ENCODE data around the gene ENTPD2. TPM values are rescaled to one million over a fixed set of nuclear protein-coding genes. Genes with fewer than 3 reads are reported as not detected.
A peak's percentile ranks its signal among the peaks of the same experiment; 100 is the strongest.

Gene ENTPD2
- total RNA-seq, 6 donors from 2014 or later = 0.34 to 0.98 (median 0.55) TPM; not detected in 2

- peaks cover 0 to 79% (median 54%) of the 10 kb centered on the region in 4 donors for H3K36me3 ChIP-seq
- WGBS, 2 donors = 86 to 95% methylated on average over 7 to 53 of the region's 67 CpGs
Measured at GRCh38 chr9:137012694-137013570, 40.9 kb downstream of the ENTPD2 start.

DNA sequence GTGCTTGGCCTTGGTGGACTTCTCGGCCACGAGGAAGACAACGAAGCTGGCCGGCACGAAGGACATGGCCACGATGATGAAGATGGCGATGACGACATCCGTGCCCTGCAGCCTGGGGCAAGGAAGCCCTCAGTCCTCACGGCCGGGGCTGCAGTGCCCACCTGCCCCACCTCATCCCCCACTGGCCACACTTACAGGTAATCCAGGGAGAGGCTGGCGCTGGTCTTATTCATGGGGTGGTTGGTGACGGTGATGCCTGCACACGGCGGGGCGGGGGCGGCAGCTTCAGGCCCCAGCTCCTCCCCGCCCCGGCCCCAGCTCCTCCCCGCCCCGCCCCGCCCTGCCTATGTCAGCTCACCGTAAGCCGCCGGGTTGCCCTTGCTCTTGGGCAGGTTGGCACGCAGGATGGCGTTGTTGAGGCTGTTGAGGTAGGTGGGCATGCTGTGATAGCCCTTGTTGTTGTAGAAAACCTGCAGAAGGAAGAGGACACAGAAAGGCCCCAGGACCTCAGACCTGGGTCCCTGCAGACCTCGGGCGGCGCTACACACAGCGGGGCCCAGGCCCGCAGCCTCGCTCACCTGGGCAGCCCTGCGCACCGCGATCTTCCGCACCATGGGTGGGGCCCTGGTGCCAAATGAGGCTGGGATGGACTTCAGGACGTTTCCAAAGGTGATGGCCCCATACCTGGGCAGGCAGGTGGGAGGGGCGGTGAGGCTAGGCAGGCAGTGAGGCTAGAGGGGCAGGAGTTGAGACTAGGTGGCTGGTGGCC lies 41.8 kb downstream of the ENTPD2 start:
- H3K4me1 ChIP-seq = peaks cover 0 to 8% (median 6%) of the 10 kb centered on the region in 4 donors
- TF ChIP-seq POLR2AphosphoS5 (IDR thresholded peaks at IDR 0.05) (no peak), EP300 (IDR thresholded peaks at IDR 0.05) (no peak), POLR2A (IDR thresholded peaks at IDR 0.05) (no peak)
- TF ChIP-seq, protein P1, sequence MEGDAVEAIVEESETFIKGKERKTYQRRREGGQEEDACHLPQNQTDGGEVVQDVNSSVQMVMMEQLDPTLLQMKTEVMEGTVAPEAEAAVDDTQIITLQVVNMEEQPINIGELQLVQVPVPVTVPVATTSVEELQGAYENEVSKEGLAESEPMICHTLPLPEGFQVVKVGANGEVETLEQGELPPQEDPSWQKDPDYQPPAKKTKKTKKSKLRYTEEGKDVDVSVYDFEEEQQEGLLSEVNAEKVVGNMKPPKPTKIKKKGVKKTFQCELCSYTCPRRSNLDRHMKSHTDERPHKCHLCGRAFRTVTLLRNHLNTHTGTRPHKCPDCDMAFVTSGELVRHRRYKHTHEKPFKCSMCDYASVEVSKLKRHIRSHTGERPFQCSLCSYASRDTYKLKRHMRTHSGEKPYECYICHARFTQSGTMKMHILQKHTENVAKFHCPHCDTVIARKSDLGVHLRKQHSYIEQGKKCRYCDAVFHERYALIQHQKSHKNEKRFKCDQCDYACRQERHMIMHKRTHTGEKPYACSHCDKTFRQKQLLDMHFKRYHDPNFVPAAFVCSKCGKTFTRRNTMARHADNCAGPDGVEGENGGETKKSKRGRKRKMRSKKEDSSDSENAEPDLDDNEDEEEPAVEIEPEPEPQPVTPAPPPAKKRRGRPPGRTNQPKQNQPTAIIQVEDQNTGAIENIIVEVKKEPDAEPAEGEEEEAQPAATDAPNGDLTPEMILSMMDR (IDR thresholded peaks at IDR 0.05) = no peak

More at GRCh38 chr9:137012694-137013570, 40.9 kb downstream of the ENTPD2 start:
- H3K9me3 ChIP-seq = no peaks in the 10 kb centered on the region
- ATAC-seq (ENCODE audit: low FRiP score in 2 of 2) (no peak), DNase-seq (peak in 1 of 2 donors; percentile 82)
- H3K27ac ChIP-seq = no peak overlapping the region
- H3K27me3 ChIP-seq = no peaks in the 10 kb centered on the region
- no peaks in the 10 kb centered on the region for H3K4me1 ChIP-seq
- TF ChIP-seq, protein P1 (IDR thresholded peaks at IDR 0.05) = no peak
- TF ChIP-seq POLR2A (IDR thresholded peaks at IDR 0.05) = no peak
- TF ChIP-seq EP300 (IDR thresholded peaks at IDR 0.05) = no peak
- TF ChIP-seq POLR2AphosphoS5 (IDR thresholded peaks at IDR 0.05) = no peak
- no peak overlapping the region for H3K4me3 ChIP-seq

DNA sequence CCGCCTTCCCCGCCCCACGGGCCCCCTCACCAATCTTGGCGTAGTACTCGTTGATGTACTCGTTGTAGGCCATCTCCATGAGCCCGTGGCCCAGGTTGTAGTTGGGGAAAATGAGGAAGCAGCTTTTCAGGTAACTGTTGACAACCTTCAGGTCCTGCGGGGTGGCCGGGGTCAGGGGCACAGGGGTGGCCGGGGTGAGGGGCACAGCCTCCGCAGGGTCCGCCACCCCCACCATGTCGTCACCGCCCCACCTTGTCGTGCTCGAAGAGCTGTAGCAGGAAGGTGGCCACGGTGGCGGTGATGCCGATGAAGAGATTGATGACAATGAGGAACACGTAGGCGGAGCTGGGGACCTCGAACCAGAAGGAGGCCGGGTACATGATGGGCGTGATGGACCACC lies 42.7 kb downstream of the ENTPD2 start:
- Histone ChIP-seq H3K36me3 (peaks cover 0 to 61% (median 42%) of the 10 kb centered on the region in 4 donors), H3K4me3 (no peak overlapping the region), H3K9me3 (no peaks in the 10 kb centered on the region), H3K27me3 (no peaks in the 10 kb centered on the region), H3K27ac (no peak overlapping the region), H3K4me1 (peaks cover 0 to 10% (median 9%) of the 10 kb centered on the region in 4 donors)
- ATAC-seq (ENCODE audit: low FRiP score in 2 of 2) (no peak), DNase-seq (peak in 1 of 2 donors; percentile 60)
- TF ChIP-seq POLR2AphosphoS5 (IDR thresholded peaks at IDR 0.05) = no peak
- TF ChIP-seq EP300 (IDR thresholded peaks at IDR 0.05) = no peak
- WGBS, 2 donors = 95 to 96% methylated on average over 18 to 22 of the region's 24 CpGs

More for the DNA sequence above, 41.8 kb downstream of the ENTPD2 start:
- Histone ChIP-seq H3K36me3 (peaks cover 0 to 71% (median 50%) of the 10 kb centered on the region in 4 donors), H3K4me3 (no peak overlapping the region), H3K27me3 (no peaks in the 10 kb centered on the region), H3K27ac (no peak overlapping the region), H3K9me3 (no peaks in the 10 kb centered on the region)
- 92 to 99% methylated on average over 15 to 37 of the region's 39 CpGs for WGBS, 2 donors
- DNase-seq (peak in 1 of 2 donors; percentile 68), ATAC-seq (ENCODE audit: low FRiP score in 2 of 2) (no peak)

- peak in 1 of 2 donors; percentile 83 for DNase-seq
- peaks cover 0 to 55% (median 33%) of the 10 kb centered on the region in 4 donors for H3K36me3 ChIP-seq
Measured at GRCh38 chr9:137009938-137010732, 43.7 kb downstream of the ENTPD2 start.

More at GRCh38 chr9:137009938-137010732, 43.7 kb downstream of the ENTPD2 start:
- H3K9me3 ChIP-seq = no peaks in the 10 kb centered on the region
- no peaks in the 10 kb centered on the region for H3K27me3 ChIP-seq
- TF ChIP-seq, protein P1 (IDR thresholded peaks at IDR 0.05) = no peak
- no peak for TF ChIP-seq POLR2A (IDR thresholded peaks at IDR 0.05)
- no peak for TF ChIP-seq EP300 (IDR thresholded peaks at IDR 0.05)
- no peak for TF ChIP-seq POLR2AphosphoS5 (IDR thresholded peaks at IDR 0.05)
- H3K4me3 ChIP-seq = no peak overlapping the region
- no peak for ATAC-seq (ENCODE audit: low FRiP score in 2 of 2)
- no peak overlapping the region for H3K27ac ChIP-seq
- peaks cover 0 to 10% (median 9%) of the 10 kb centered on the region in 4 donors for H3K4me1 ChIP-seq
- 97 to 98% methylated on average over 29 to 37 of the region's 49 CpGs for WGBS, 2 donors

Data from upper lobe of left lung (tissue), 6 donors.